ENCODE data around the gene ZBTB21. TPM values are rescaled to one million over a fixed set of nuclear protein-coding genes. Genes with fewer than 3 reads are reported as not detected.

Gene ZBTB21
- total RNA-seq, 1 donor from 2014 or later = 11.8 TPM

DNA sequence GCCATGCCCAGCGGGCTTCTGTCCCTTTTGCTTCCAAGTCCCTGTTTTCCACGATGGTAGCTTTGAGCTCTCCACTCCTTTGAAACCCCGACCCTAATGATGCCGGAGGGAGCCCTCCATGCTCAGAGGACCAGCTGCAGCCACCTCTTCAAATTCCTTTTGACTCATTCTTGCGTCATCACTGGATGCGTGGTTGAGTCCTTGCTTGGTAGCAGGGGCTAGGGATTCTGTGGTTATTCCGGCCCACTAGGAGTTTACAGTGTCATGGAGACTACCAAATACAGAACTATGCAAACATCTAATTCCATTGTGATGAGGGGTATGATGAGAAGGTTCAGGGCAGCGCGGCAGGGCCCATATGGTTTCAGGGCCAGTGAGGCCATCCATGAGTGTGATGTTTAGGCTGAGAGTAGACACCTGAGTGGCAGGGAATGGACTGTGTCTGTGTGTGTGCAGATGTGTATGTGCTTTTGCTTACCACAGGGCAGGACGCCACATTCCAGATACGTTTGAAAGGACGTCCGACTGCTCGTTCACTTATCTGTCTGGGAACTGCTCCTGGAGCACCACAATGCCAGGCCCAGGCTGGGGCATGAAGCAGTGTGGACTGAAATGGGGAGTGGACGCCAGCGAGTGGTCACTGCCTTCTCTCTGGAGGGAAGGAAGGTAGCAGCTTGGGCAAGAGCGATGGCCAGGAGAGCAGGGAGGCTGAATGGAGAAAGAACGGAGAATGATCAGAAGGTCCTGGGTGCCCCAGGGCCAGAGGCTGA lies 30.4 kb upstream of the ZBTB21 start:
- no peak for FAIRE-seq
- no peak for DNase-seq (ENCODE audit: low spot score in 2 of 2)

DNA sequence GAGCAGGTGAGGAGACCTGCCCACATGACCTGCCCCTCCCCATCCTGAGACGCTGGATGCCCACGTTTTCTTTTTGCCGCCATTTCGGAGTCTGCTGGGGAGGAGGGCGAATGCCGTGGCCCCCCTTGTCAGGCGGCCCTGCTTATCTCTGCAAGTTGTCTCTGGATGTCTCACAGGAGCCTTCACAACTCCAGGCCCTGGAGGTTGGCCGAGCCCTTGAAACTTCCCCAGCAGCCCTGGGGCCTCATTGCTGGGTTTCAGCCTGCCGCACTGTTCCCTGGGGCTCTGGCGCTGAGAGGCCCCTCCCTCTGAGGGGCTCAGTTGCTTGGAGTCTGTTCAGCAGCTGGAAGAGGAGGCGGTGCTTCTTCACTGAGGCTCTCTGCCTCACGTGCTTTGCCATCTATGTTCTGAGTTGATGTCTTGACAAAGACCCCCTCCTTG lies 29.8 kb upstream of the ZBTB21 start:
- DNase-seq (ENCODE audit: low spot score in 2 of 2) (no peak), FAIRE-seq (no peak)

DNA sequence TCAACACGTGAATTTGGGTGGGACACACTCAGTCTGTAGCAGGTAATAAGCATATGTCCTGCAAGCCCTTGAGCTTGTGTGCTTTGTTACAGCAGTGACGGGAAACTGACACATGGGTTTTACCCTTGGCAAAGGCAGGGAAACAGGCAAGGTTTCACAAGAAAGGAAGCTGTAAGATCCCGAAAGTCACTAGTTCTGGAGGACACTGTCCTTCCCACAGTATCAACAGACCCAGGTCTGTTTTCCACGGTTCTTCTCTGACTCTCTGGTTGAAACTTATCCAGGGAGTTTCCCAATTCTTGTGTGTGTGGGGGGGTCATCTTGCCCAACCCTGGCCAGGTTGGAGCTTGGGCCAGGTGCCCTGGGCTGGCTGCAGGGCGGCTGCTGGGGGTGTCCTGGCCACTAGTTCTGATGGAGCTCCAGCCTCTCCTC lies 29.3 kb upstream of the ZBTB21 start:
- DNase-seq (ENCODE audit: low spot score in 2 of 2) (no peak), FAIRE-seq (no peak)

DNA sequence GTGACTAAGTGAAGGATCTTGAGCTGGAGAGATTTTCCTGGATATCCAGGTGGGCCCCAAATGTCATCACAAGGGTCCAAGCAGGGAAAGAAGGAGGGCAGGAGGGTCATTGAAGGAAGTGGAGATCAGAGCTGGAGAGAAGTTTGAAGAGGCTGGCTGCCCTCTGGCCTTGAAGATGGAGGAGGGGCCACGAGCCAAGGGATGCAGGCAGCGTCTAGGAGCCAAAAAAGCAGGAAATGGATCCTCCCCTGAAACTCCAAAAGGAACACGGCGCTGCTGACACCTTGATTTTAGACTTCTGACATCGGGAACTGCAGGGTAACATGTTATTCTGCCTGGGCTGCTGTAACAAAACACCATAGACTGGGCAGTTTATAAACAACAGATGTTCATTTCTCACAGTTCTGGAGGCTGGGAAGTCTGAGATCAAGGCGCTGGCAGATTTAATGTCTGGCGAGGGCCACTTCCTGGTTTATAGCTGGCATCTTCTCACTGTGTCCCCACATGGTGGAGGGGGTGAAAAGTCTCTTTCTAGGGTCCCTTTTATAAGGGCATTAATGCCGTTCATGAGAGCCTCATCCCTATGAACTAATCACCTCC lies 28.8 kb upstream of the ZBTB21 start:
- DNase-seq (ENCODE audit: low spot score in 2 of 2) = no peak

DNA sequence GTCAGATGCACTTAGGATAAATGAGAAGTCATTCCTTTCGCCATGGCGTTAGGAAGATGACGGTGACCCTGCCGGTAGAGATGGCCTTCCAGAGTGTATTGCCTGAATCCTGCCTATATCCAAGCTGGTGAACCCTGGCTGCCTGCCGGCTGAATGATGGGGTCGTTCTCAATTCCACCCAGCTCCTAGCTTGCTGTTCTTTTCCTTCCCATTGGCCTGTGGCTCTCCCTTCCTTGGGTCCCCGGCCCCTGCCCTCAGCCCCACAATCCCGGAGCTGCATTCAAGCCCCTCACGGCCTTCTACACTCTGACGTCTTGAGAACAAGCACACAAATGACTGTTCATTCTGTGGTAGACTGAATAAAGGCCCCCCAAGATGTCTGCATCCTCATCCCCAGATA lies 28.2 kb upstream of the ZBTB21 start:
- FAIRE-seq (no peak), DNase-seq (ENCODE audit: low spot score in 2 of 2) (no peak)

More for the DNA sequence above, 28.8 kb upstream of the ZBTB21 start:
- FAIRE-seq = no peak

DNA sequence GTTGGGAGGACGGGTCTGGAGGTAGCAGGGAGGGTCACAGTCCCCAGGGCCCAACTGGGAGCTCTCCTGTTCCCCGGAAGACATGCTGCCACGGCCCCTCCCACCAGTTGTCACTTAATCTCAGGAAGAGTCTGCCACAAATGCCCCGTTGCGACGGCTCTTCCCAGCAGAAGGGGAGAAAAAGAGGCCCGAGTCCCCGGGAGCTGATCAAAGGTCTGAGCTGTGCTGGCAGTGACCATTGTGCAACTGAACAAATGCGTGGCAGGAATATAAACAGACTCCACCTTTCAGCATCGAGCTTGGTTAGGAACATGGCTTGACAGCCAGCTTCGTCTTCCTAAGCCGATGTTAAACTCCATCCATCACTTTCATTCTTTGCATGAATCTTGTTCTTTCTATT lies 27.8 kb upstream of the ZBTB21 start:
- FAIRE-seq (no peak), DNase-seq (ENCODE audit: low spot score in 2 of 2) (no peak)

DNA sequence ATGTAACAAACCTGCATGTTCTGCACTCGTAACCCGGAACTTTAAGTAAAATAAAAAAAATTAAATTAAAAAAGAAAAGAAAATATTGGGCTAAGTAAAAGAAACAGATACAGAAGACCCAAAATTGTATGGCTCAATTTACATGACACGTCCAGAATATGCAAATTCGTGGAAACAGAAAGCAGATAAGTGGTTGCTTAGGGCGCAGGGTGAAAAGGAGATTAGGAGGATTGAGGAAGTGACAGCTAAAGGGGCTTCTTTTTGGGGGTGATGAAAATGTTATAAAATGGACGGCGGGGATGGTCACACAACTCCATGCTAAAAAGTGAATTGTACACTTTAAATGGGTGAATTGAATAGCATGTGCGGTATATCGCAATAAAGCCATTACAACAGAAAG lies 27.4 kb upstream of the ZBTB21 start:
- FAIRE-seq = no peak
- DNase-seq (ENCODE audit: low spot score in 2 of 2) = no peak

DNA sequence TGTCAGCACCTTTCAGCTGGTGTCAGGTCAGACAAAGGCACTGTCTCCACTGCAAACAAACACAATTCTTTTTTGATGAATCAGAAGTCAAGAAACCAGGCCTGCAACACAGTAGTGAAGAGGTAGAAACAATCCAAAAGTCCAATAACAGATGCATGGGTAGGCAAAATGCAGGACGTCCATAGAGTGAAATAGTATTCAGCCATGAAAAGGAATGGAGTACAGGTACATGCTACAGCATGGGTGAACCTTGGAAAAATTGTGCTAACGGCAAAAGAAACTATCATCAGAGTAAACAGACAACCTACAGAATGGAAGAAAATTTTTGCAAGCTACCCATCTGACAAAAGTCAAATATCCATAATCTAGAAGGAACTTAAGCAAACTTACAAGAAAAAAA lies 26.2 kb upstream of the ZBTB21 start:
- FAIRE-seq = no peak

DNA sequence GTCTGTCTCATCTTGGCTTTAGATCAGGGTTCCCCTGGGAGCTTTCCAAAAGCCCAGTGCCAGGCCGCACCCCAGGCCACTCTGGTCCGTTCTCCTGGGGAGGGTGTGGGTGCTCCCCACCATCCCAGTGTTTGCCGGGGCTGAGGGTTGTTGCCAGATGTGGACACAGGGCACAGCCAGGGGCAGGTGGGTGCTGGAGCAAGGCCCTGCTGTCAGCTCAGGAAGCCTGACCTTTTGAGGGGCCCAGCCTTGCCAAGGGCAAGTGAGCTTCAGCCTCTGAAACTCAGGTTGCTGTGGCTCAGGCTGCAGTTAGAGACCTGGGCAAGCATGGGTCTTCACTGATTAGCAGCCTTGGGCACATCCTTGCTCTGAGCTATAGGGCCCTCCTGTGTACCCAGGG lies 22.8 kb upstream of the ZBTB21 start:
- no peak for DNase-seq (ENCODE audit: low spot score in 2 of 2)
- FAIRE-seq = no peak

More for the DNA sequence above, 26.2 kb upstream of the ZBTB21 start:
- no peak for DNase-seq (ENCODE audit: low spot score in 2 of 2)

DNA sequence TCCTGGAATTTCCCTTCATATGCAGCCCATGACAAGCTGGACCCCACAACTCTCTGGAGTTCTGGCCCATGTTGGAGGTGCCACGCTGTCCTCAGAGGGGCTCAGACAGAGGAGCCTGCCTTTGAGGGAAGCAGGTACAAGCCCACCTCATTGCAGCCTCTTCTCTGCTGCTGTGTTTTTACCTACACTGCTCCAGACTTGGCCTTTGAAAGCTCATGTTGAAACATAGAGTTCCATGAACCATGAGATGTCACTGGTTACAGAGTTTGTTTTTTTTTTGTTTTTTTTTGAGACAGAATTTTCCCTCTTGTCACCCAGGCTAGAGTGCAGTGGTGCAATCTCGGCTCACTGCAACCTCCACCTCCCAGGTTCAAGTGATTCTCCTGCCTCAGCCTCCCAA lies 22.1 kb upstream of the ZBTB21 start:
- FAIRE-seq = no peak

DNA sequence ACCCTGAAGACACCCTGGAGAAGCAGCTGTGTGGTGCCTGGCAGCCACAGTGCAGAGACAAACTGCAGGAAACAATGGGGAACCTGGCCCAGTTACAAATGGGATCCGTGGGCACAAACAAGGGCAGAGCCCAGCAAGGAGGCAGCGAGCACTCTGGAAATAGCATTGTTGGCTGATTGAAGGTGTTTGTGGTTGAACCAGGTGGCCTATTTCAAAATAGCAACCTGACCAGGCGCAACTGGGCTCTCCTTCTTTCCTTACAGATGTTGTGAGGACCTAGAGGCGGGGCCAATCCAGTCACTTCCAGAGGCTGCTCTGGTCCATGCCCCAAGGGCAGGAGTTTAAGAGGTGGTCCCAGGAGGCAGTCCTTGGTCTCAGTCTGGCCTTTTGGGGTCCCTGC lies 21.7 kb upstream of the ZBTB21 start:
- DNase-seq (ENCODE audit: low spot score in 2 of 2) = no peak
- FAIRE-seq = no peak

More for the DNA sequence above, 22.1 kb upstream of the ZBTB21 start:
- no peak for DNase-seq (ENCODE audit: low spot score in 2 of 2)

DNA sequence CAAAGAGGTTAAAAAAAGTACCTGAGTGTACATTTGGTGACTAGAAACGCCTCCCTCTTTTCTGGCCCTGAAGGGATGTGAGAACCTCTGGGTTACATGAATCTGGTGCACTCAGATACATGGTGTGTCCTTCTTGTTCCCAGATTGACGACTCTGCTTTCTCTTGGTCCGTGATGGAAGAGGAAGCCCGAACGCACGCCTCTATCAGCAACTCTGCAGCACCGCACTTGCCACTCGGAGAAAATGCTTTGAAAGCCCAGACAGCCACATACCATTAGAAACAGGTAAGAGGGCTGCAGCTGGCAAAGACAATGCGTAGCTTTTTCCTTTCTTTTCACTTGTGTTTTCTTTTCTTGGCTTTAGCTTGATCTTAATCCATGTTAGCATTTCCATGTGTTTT lies 21.1 kb upstream of the ZBTB21 start:
- FAIRE-seq (no peak), DNase-seq (ENCODE audit: low spot score in 2 of 2) (no peak)

DNA sequence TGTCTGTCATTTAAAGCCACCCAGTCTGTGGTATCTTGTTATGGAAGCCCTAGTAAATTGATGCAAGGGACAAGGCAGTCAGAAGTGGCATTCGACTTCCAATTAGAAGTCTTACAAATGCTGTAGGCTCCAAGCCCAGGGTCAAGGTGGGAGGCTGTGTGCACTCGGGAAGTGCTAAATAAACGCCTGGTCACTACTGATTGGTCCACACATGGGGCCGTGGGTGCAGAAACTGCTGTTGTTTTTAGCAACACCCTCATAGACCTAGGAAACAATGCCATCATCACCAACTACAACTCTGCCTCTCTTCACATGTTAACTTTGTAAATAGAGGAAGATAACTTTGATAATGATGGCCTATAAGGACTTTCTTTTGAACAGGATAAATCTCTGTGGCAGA lies 20.2 kb upstream of the ZBTB21 start:
- DNase-seq (ENCODE audit: low spot score in 2 of 2) (no peak), FAIRE-seq (no peak)

DNA sequence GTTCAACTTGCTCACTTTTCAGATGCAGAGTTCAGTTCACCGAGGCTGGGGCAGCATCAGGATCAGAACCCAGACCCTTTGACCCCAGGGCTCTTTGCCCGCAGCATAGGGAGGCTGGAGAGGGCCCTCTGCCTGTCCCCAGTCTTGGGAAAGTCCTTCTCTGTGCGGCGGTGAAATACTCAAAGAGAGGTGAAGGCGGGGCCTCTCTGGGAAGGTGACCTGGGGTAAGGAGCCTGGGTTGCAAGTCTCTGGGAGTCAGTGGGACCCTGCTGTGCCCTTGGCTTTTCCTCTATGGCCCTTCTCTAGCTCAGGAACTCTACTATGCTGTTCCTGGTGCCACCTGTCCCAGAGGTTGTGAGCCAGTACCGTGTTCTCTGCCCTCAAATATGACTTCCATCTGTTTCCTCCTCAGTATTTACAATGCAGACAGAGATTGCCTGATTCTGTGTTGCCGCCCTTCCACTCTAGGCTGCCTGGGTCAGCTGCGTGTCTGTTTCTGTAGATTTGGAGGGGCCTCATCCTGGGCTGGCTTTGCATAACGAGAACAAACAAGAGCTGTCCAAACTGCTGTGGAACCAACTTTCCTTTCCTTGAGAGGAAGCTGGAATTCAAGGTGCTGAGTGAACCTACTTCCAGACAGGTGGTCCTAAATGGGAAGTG lies 18.7 kb upstream of the ZBTB21 start:
- no peak for FAIRE-seq

DNA sequence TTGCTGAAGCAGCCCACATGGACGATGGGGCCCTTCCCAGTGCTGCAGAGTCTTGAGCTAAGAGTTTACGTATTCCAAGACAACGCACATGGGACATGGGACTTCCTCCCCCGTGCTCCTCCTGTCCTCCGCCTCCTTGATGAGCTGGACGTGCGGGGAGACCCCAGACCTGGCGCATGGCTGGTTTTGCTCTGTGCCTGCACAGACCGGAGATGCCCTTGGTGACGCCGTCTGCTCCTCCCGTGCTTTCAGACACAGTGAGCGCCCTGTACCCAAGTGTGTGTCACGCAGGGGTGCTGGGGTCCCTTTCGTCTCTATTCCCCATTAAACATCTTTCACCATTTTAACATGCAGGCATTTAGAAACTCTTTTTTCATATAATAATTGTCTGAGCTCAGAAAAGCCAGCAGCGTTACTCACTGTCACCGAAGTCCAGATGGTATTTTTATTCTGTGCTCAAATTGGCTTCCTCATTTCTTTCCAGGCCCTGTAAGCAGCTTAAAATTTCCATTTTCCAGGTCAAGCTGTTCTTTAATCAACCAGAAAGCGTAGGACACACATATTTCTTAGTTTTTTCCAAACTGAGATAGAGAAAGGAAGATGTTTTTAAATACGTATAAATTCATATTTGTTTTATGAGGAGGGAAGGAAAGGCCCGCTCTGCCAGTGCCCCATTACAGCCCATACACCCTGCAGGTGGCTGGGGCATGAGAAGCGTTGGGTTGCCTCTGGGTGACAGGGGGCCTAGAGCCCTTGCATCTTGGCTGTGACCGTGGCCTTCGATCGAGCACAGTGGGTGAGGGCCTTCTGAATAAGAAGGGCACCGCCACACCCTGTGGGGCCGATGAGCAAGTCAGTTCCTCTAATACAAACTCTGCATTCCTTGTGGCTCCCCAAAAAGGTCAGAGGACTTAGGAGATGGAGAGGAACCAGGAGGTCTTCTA lies 17.9 kb upstream of the ZBTB21 start:
- FAIRE-seq = no peak
- DNase-seq (ENCODE audit: low spot score in 2 of 2) = no peak

More for the DNA sequence above, 18.7 kb upstream of the ZBTB21 start:
- no peak for DNase-seq (ENCODE audit: low spot score in 2 of 2)

DNA sequence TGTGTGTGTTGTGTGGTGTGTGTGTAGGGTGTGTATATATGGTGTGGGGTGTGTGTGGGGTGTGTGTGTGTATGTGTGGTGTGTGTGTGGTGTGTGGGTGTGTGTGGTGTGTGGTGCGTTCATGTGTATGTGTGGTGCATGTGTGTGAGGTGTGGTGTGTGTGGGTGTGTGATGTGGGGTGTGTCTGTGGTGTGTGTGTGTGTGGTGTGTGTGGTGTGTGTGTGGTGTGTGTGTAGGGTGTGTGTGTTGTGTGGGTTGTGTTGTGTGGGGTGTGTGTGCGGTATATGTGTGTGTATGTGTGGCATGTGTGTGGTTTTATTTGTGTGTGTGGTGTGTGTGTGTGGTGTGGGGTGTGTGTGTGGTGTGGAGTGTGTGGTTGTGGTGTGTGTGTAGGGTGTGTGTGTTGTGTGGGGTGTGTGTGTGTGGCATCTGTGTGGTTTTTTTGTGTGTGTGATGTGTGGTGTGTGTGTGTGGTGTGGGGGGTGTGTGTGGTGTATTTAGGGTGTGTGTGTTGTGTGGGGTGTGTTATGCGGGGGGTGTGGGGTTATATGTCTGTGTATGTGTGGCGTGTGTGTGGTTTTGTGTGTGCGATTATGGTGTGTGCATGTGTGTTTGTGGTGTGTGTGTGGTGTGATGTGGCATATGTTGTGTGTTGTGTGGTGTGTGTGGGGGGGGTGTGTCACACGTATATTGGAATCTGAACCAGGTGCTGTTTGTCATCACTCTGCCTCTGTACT lies 17.1 kb upstream of the ZBTB21 start:
- DNase-seq (ENCODE audit: low spot score in 2 of 2) (no peak), FAIRE-seq (no peak)

DNA sequence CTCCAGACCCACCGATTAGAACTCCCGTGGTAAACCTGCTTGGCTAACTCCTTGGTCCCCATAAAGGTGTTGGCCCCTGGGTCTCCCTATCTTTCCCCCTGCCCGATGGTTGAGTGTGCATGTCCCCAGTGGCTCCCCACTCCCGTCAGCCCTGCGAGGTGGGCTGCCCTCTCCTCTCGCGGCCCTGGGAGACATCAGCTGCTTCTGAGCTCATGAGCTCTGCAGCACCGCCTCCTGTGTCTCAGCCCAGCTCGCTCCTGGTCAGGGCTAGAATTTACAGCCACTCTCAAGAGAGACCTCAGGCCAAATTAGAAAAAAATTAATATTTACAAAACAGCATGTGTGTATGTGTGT lies 15.9 kb upstream of the ZBTB21 start:
- no peak for FAIRE-seq
- no peak for DNase-seq (ENCODE audit: low spot score in 2 of 2)

DNA sequence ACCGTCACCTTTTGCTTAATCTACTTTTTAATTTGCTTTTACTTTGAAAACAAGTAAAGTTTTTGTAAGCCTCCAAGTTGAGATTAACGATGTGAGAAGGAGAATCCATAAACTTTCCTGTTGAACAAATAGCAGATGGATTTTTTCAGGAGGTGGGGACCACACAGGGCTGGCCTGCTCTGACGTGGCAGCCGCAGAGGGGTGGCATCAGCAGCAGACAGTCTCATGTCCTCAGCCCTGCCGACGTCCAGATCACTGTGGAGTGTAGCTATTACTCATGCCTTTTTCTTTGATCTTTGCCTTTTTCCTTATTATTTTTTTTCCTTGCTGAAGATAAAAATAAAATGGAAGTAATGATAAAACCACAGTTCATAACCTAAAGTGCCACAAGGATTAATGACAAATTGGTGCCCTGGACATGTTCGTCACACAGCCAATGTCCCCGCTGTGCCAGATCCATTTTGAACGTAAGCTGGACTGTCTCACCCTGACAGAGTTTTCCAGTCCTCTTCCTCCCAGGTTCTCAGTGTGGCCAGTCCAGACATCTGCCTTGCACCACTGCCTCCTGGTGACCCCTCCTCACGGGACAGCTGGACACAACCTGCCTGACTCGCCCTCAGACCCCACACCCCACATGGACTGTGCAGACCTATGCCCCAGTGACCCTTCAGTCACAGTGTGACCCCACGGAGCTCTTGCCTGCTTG lies 15.4 kb upstream of the ZBTB21 start:
- DNase-seq (ENCODE audit: low spot score in 2 of 2) (no peak), FAIRE-seq (no peak)

DNA sequence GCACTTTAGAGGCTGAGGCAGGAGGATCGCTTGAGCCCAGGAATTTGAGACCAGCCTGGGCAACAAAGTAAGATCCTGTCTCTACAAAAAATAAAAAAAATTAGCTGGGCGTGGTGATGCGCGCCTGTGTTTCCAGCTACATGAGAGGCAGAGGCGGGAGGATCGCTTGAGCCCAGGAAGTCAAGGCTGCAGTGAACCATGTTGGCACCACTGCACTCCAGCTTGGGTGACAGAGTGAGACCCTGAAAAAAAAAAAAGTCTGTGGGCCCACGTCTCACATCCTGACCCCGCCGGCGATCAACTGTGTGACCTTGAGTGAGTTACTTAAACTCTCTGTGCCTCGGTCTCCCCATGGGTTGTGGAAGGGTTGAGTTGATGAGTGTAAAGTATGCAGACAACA lies 12.7 kb upstream of the ZBTB21 start:
- DNase-seq (ENCODE audit: low spot score in 2 of 2) (no peak), FAIRE-seq (no peak)
